ENCODE data around the gene ALDH8A1. TPM values are rescaled to one million over a fixed set of nuclear protein-coding genes. Genes with fewer than 3 reads are reported as not detected.

ALDH8A1 gene
- total and polyA plus RNA-seq, 2 experiments from 2014 or later = 8.0 to 9.9 TPM

GRCh38 chr6:134884752-134885151 lies 65.1 kb downstream of the ALDH8A1 start:
- no peak overlapping the region for H2AFZ ChIP-seq
- no peak for TF ChIP-seq CTCF (IDR thresholded peaks at IDR 0.05; ENCODE audit: poor library complexity)
- TF ChIP-seq EZH2 (IDR thresholded peaks at IDR 0.05; ENCODE audit: borderline replicate concordance) = no peak
- no peak for TF ChIP-seq EZH2phosphoT487 (IDR thresholded peaks at IDR 0.05; ENCODE audit: low read depth, severe bottlenecking, unreplicated experiment)
- no peaks in the 10 kb centered on the region for H3K36me3 ChIP-seq (replicated peaks; ENCODE audit: insufficient read depth, low read depth)
- H3K9me2 ChIP-seq (replicated peaks; ENCODE audit: insufficient read depth) = no peaks in the 10 kb centered on the region
- no peaks in the 10 kb centered on the region for H3K27me3 ChIP-seq
- H4K20me1 ChIP-seq (ENCODE audit: insufficient read depth, poor library complexity, severe bottlenecking) = no peaks in the 10 kb centered on the region
- H3K9me3 ChIP-seq (ENCODE audit: low read depth) = no peaks in the 10 kb centered on the region
- H3K27ac ChIP-seq = no peak overlapping the region
- DNase-seq (ENCODE audit: low spot score) = no peak
- no peaks in the 10 kb centered on the region for H3K4me1 ChIP-seq (ENCODE audit: insufficient read depth)
- H3K4me2 ChIP-seq = no peak overlapping the region
- 91% methylated on average over 3 of the region's 3 CpGs for WGBS (ENCODE audit: low lambda C conversion rate, missing lambda C conversion rate)
- H3K79me2 ChIP-seq = no peaks in the 10 kb centered on the region
- no peak overlapping the region for H3K4me3 ChIP-seq

GRCh38 chr6:134883314-134883713 lies 66.6 kb downstream of the ALDH8A1 start:
- Histone ChIP-seq H3K9me2 (replicated peaks; ENCODE audit: insufficient read depth) (no peaks in the 10 kb centered on the region), H3K4me1 (ENCODE audit: insufficient read depth) (no peaks in the 10 kb centered on the region), H3K27ac (no peak overlapping the region), H3K4me3 (no peak overlapping the region), H2AFZ (no peak overlapping the region), H3K4me2 (no peak overlapping the region), H3K36me3 (replicated peaks; ENCODE audit: insufficient read depth, low read depth) (no peaks in the 10 kb centered on the region), H3K27me3 (no peaks in the 10 kb centered on the region), H3K9me3 (ENCODE audit: low read depth) (no peaks in the 10 kb centered on the region), H3K79me2 (no peaks in the 10 kb centered on the region), H4K20me1 (ENCODE audit: insufficient read depth, poor library complexity, severe bottlenecking) (no peaks in the 10 kb centered on the region)
- no peak for TF ChIP-seq CTCF (IDR thresholded peaks at IDR 0.05; ENCODE audit: poor library complexity)
- DNase-seq (ENCODE audit: low spot score) = no peak
- WGBS (ENCODE audit: low lambda C conversion rate, missing lambda C conversion rate) = 37% methylated on average over 1 of the region's 1 CpG

GRCh38 chr6:134882426-134883038 lies 67.4 kb downstream of the ALDH8A1 start:
- H3K4me2 ChIP-seq = no peak overlapping the region
- no peak overlapping the region for H3K27ac ChIP-seq
- no peak overlapping the region for H2AFZ ChIP-seq
- TF ChIP-seq EZH2 (IDR thresholded peaks at IDR 0.05; ENCODE audit: borderline replicate concordance) (no peak), CTCF (IDR thresholded peaks at IDR 0.05; ENCODE audit: poor library complexity) (peak; percentile 97)
- H4K20me1 ChIP-seq (ENCODE audit: insufficient read depth, poor library complexity, severe bottlenecking) = no peaks in the 10 kb centered on the region
- no peak overlapping the region for H3K4me3 ChIP-seq
- H3K27me3 ChIP-seq = no peaks in the 10 kb centered on the region
- no peaks in the 10 kb centered on the region for H3K9me2 ChIP-seq (replicated peaks; ENCODE audit: insufficient read depth)
- WGBS (ENCODE audit: low lambda C conversion rate, missing lambda C conversion rate) = 6% methylated on average over 10 of the region's 10 CpGs
- H3K36me3 ChIP-seq (replicated peaks; ENCODE audit: insufficient read depth, low read depth) = no peaks in the 10 kb centered on the region
- H3K9me3 ChIP-seq (ENCODE audit: low read depth) = no peaks in the 10 kb centered on the region
- peak; percentile 80 for DNase-seq (ENCODE audit: low spot score)
- H3K79me2 ChIP-seq = no peaks in the 10 kb centered on the region
- H3K4me1 ChIP-seq (ENCODE audit: insufficient read depth) = no peaks in the 10 kb centered on the region

Data from hepatocyte (in vitro differentiated cells).